K562 (cell line): ENCODE data around the gene CYSRT1. TPM values are rescaled to one million over a fixed set of nuclear protein-coding genes. Genes with fewer than 3 reads are reported as not detected.

Source experiments
- ATAC-seq: fragments of 200-7000 bp; cut with Tn5 transposase; 3 replicates; pipeline ENCODE4 v1.9.1; 2020; ENCODE audit warnings: moderate library complexity
- BruUV-seq: library from RNA; stranded (reverse); fragments of 400-500 nt; replicated peaks from 2 replicates; lab custom pipeline; 2021; lab: Mats Ljungman, UMichigan
- CTCF ChIA-PET: fragments of 300-600 bp; formaldehyde crosslinking; extraction: SDS; loops from one replicate; lab custom pipeline; 2021; ENCODE audit warnings: low intra/inter-chr PET ratio; lab: Yijun Ruan, JAX
- POLR2A ChIA-PET: fragments of 300-600, 350-650 bp; sonication (Branson Sonifier 250); formaldehyde crosslinking; extraction: SDS; loops from one replicate; lab custom pipeline; 2021; ENCODE audit warnings: antibody characterized with exemption, inconsistent platforms; lab: Yijun Ruan, JAX
- DNase-seq, 4 experiments: peaks; one replicate each; pipeline versions ENCODE4 v3.0.0 to v3.0.0-alpha.2; 2011 to 2018; ENCODE audit warnings: low spot score in 3 of 4, mixed read lengths in 3 of 4; ENCODE audit errors: extremely low read depth in 1 of 4
- FAIRE-seq: peaks from 2 replicates; lab custom pipeline; 2011; peaks lifted over from hg19 to GRCh38; lab: Jason Lieb, UNC
- H2AFZ ChIP-seq: 2 replicates; pipeline ENCODE4 v1.6.0; 2011; ENCODE audit warnings: low read depth, low read length, control low read depth, inconsistent platforms
- H3K27ac ChIP-seq: fragments of 200-600 bp; 3 replicates; pipeline ENCODE4 v1.8.0; 2011; ENCODE audit warnings: low read depth, mild to moderate bottlenecking, control low read depth, inconsistent platforms, low read length, moderate library complexity, mixed read lengths; ENCODE audit errors: extremely low read depth
- H3K27me3 ChIP-seq, 2 experiments: fragments of 300-600 bp in 1 of 2; 2 replicates in 1 of 2; 3 replicates in 1 of 2; pipeline versions ENCODE4 v1.6.0 to v1.8.0; 2011; ENCODE audit warnings: inconsistent platforms in 2 of 2, low read length in 2 of 2, mild to moderate bottlenecking in 1 of 2, mixed read lengths in 1 of 2, moderate library complexity in 1 of 2; ENCODE audit not compliant: control insufficient read depth in 2 of 2, insufficient read depth in 2 of 2
- H3K36me3 ChIP-seq: fragments of 300-600 bp; 3 replicates; pipeline ENCODE4 v1.8.0; 2011; ENCODE audit warnings: mild to moderate bottlenecking, low read length, inconsistent platforms; ENCODE audit not compliant: control insufficient read depth, insufficient read depth
- H3K4me1 ChIP-seq, 2 experiments: fragments of 200-600 bp in 1 of 2; replicated peaks in 1 of 2; 2 replicates in 1 of 2; 3 replicates in 1 of 2; pipeline versions ENCODE4 v1.5.1 to v1.8.0; 2011; ENCODE audit warnings: inconsistent platforms in 2 of 2, low read length in 2 of 2, mild to moderate bottlenecking in 1 of 2, mixed read lengths in 1 of 2, moderate library complexity in 1 of 2; ENCODE audit not compliant: control insufficient read depth in 2 of 2, insufficient read depth in 2 of 2
- H3K4me2 ChIP-seq: 2 replicates; pipeline ENCODE4 v1.6.1; 2011; ENCODE audit warnings: low read length, control low read depth, inconsistent platforms, mixed read lengths; ENCODE audit not compliant: insufficient read depth
- H3K4me3 ChIP-seq: fragments of 200-600 bp; sonication (generic), shearing (Covaris generic); 2 replicates; pipeline ENCODE4 v1.5.1; 2016; ENCODE audit warnings: control low read depth, inconsistent platforms
- H3K79me2 ChIP-seq: fragments of 200-600 bp; 3 replicates; pipeline ENCODE4 v1.8.0; 2011; ENCODE audit warnings: low read length, inconsistent platforms; ENCODE audit not compliant: control insufficient read depth, insufficient read depth
- H3K9ac ChIP-seq, 2 experiments: 2 replicates each; pipeline versions ENCODE4 v1.6.0 to v1.6.1; 2011; ENCODE audit warnings: low read depth in 2 of 2, low read length in 2 of 2, control low read depth in 1 of 2, inconsistent platforms in 1 of 2, mild to moderate bottlenecking in 1 of 2, mixed read lengths in 1 of 2; ENCODE audit not compliant: insufficient read depth in 1 of 2
- H3K9me1 ChIP-seq: one replicate; pipeline ENCODE4 v1.6.0; 2011; ENCODE audit warnings: inconsistent platforms, mild to moderate bottlenecking, low read length, moderate library complexity; ENCODE audit not compliant: control insufficient read depth, insufficient read depth
- H3K9me3 ChIP-seq: replicated peaks from 2 replicates; pipeline ENCODE4 v1.5.1; 2011; ENCODE audit warnings: low read depth, low read length, inconsistent platforms; ENCODE audit not compliant: control insufficient read depth, insufficient read depth
- H4K20me1 ChIP-seq: replicated peaks from 2 replicates; pipeline ENCODE4 v1.6.1; 2011; ENCODE audit warnings: low read length, inconsistent platforms, mixed read lengths; ENCODE audit not compliant: control insufficient read depth, insufficient read depth
- ARID3A ChIP-seq: IDR thresholded peaks from 2 replicates; pipeline ENCODE4 v1.6.1; 2012; ENCODE audit warnings: low read depth, low read length, improper control_type of control experiment, borderline replicate concordance
- CHAMP1 ChIP-seq: fragments of 450-650 bp; IDR thresholded peaks from 2 replicates; pipeline ENCODE4 v1.6.1; 2016; ENCODE audit warnings: mild to moderate bottlenecking
- CREB3L1 ChIP-seq: fragments of 450-650 bp; IDR thresholded peaks from 2 replicates; pipeline ENCODE4 v1.6.1; 2014; ENCODE audit warnings: low read depth, mild to moderate bottlenecking, moderate library complexity, borderline replicate concordance
- JUNB ChIP-seq: fragments of 450-650 bp; formaldehyde crosslinking; conservative IDR thresholded peaks from 2 replicates; pipeline ENCODE4 v1.4.0; 2020; ENCODE audit warnings: mild to moderate bottlenecking
- KAT8 ChIP-seq: fragments of 450-650 bp; IDR thresholded peaks from 2 replicates; pipeline ENCODE4 v1.6.1; 2016; ENCODE audit warnings: low read depth, mild to moderate bottlenecking
- KLF1 ChIP-seq: fragments of 450-650 bp; IDR thresholded peaks from 2 replicates; pipeline ENCODE4 v1.6.1; 2016; ENCODE audit warnings: missing genetic modification characterization, missing compliant biosample characterization
- MTA1 ChIP-seq: fragments of 450-650 bp; IDR thresholded peaks from 2 replicates; pipeline ENCODE4 v1.6.1; 2017; ENCODE audit warnings: borderline replicate concordance
- NKRF ChIP-seq: fragments of 450-650 bp; IDR thresholded peaks from 2 replicates; pipeline ENCODE4 v1.6.1; 2016; ENCODE audit warnings: borderline replicate concordance
- ZBTB7A ChIP-seq: IDR thresholded peaks from 2 replicates; pipeline ENCODE4 v1.6.1; 2011; ENCODE audit warnings: low read depth, mild to moderate bottlenecking, low read length, moderate library complexity, borderline replicate concordance; ENCODE audit not compliant: control insufficient read depth
- ZNF282 ChIP-seq: sonication (generic); formaldehyde crosslinking; IDR thresholded peaks from 2 replicates; pipeline ENCODE4 v1.8.1; 2023; ENCODE audit warnings: missing genetic modification reagents
- ZNF77 ChIP-seq: fragments of 250-450 bp; sonication (Bioruptor Pico); IDR thresholded peaks from 2 replicates; pipeline ENCODE4 v1.5.0; 2020
- WGBS: fragments of 100-300 bp; shearing (Covaris generic); methylation state at CpG from one replicate; pipeline ENCODE4 v1.1.6; 2016; ENCODE audit warnings: low coverage, mixed read lengths; ENCODE audit not compliant: insufficient coverage; ENCODE audit errors: missing lambda C conversion rate; 5-methylcytosine and 5-hydroxymethylcytosine counted together
- in situ Hi-C: fragments of 300-500 bp; cut with MboI; formaldehyde crosslinking; loops from 4 replicates; pipeline ENCODE4 v1.15.0; 2018; ENCODE audit warnings: inconsistent platforms, mixed read lengths
- intact Hi-C: fragments of 100-400 bp; cut with micrococcal nuclease; formaldehyde crosslinking; loops from 2 replicates; pipeline ENCODE4 v1.14.2; 2022
- polyA plus RNA-seq, 8 experiments: library from polyadenylated mRNA; depleted of rRNA in 4 of 8; stranded (reverse) in 5 of 8; unstranded in 3 of 8; fragments of >200 nt; fragmentation: Nextera tagmentation in 2 of 8; fragmentation: Illumina TruSeq in 1 of 8; extraction: Ambion mirVana in 2 of 8; extraction: Trizol in 1 of 8; gene quantifications; 2 replicates each; pipeline versions ENCODE4 v1.2.1 to v1.2.3, GENCODE V29; 2011 to 2014; ENCODE audit warnings: inconsistent platforms in 1 of 8, missing spikeins in 1 of 8
- total RNA-seq, 7 experiments: library from RNA; depleted of rRNA in 6 of 7; stranded (reverse); fragments of >200 nt in 6 of 7; fragmentation: Illumina TruSeq in 2 of 7; extraction: Trizol in 2 of 7; gene quantifications; 2 replicates each; pipeline versions ENCODE4 v1.2.1 to v1.2.3, GENCODE V29; 2011 to 2021; ENCODE audit warnings: low replicate concordance in 1 of 7

Gene CYSRT1
- total and polyA plus RNA-seq, 9 of the 15 experiments (the other 6 are each of a cell fraction or from before 2014, with no cell fraction given): 0.04 to 1.4 (median 0.42) TPM; not detected in 3

GRCh38 chr9:137243626-137244485, 18.9 kb downstream of the CYSRT1 start:
- no peaks in the 10 kb centered on the region for H3K9me3 ChIP-seq
- BruUV-seq: no TSS peak
- H3K79me2 ChIP-seq: peaks cover 47% of the 10 kb centered on the region
- in situ Hi-C loops: loop anchor here (25.0 kb wide), 1 partner anchor 457 kb away; the partner anchor contains the start of genes CCDC183 and TMEM141
- no peaks in the 10 kb centered on the region for H3K27me3 ChIP-seq
- ATAC-seq (peak; percentile 8), FAIRE-seq (peak; percentile 70), DNase-seq (peak in 1 of 4 experiments; percentile 41)
- H3K4me3 ChIP-seq: no peak overlapping the region
- intact Hi-C loops: loop anchor here (5.0 to 10.0 kb wide), 2 partner anchors 58 to 459 kb away; partner anchors contain the start of gene NRARP
- H3K9me1 ChIP-seq: peaks cover 4% of the 10 kb centered on the region
- ChIA-PET CTCF (no interaction called here), POLR2A (interaction anchor here (0.6 to 6.5 kb wide), 17 partner anchors 10 to 483 kb away, joined by 3 to 221 read pairs (median 4); partner anchors contain the start of genes EXD3, NELFB, NOXA1 and STPG3)
- H3K4me1 ChIP-seq: peaks cover 21 to 79% of the 10 kb centered on the region in 2 experiments; a peak in 4 of 5 replicates
- WGBS: 52% methylated on average over 15 of the region's 15 CpGs
- peak overlapping the region; percentile 17 to 100; a peak in 3 of 4 replicates for H3K9ac ChIP-seq
- H3K36me3 ChIP-seq: peaks cover 27% of the 10 kb centered on the region
- no peak overlapping the region; the same call in 2 of the 3 replicates for H3K27ac ChIP-seq
- no peak overlapping the region for H2AFZ ChIP-seq
- peak overlapping the region; percentile 47 for H3K4me2 ChIP-seq
- peaks cover 30% of the 10 kb centered on the region for H4K20me1 ChIP-seq
- TF ChIP-seq KLF1 (tag) (no peak), NKRF (0 out of 2 replicates have a peak, but pooled peaks have one; percentile 8), MTA1 (no peak), CHAMP1 (no peak), KAT8 (no peak), ZNF77 (CRISPR knock-in tag) (no peak), JUNB (no peak), CREB3L1 (no peak), ZNF282 (CRISPR knock-in tag) (no peak), ARID3A (no peak), ZBTB7A (no peak; the same call in 1 of the 2 replicates)
